HG02852 (cell line): ENCODE results near the gene LAPTM5.

Source experiments
- ATAC-seq: cut with Tn5 transposase; IDR thresholded peaks from one replicate; pipeline ENCODE4 v1.9.1; 2021; ENCODE audit warnings: mild to moderate bottlenecking, moderate library complexity; ENCODE audit not compliant: unreplicated experiment

Gene LAPTM5

GRCh38 chr1:30684881-30685795, 72.4 kb downstream of the LAPTM5 start:
- ATAC-seq: no peak

DNA sequence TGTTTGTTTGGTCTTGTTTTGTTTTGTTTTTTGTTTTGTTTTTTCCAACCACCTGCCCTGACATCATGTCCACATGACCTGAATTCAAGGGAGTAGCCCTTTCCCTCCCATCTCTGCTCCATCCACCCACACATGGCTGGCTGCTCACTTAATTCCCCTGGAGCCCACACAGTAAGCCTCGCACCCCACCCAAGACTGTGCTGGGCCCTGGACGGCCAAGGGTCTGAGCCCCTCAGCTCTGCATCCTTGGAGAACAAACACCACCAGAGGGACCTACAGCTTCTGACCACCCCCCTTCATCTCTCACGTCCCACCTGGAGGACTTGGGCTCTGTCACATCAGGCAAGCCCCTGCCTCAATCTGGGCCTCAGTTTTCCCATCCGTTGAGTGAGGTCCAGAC, 73.3 kb downstream of the LAPTM5 start:
- no peak for ATAC-seq

DNA sequence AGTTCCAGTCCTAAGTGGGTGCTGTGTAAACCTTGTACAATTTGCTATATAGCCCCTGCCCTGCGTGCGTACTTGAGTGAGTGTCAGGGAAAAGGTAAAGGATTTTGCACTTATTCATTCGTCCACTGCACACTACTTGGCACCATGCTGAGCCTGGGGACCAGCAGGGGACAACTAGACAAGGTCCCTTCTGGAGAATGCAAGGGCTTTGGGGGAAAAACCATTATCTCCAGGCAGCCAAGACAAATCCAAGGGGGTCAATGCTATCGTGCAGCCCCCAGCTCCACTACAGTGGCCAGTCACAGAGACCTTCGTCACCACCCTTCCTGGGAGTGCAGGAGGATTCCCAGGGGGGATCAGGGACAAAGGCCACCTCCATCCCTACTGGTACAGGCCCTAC, 73.9 kb downstream of the LAPTM5 start:
- no peak for ATAC-seq
